ENCODE data around the gene TMED10. TPM values are rescaled to one million over a fixed set of nuclear protein-coding genes. Genes with fewer than 3 reads are reported as not detected.

TMED10 gene
- total RNA-seq, 6 experiments from 2014 or later, result 205 to 296 (median 279) TPM

GRCh38 chr14:75098682-75099081, 77.7 kb downstream of the TMED10 start:
- DNase-seq (no peak), ATAC-seq (no peak)
- Histone ChIP-seq H3K27ac (no peak overlapping the region), H3K4me1 (no peaks in the 10 kb centered on the region), H3K9me3 (no peaks in the 10 kb centered on the region), H3K27me3 (no peaks in the 10 kb centered on the region), H3K36me3 (peaks cover 0 to 90% (median 35%) of the 10 kb centered on the region in 4 donors), H3K4me3 (no peak overlapping the region)
- TF ChIP-seq CTCF (IDR thresholded peaks at IDR 0.05), result no peak
- intact Hi-C loops (cut with DNase I), result no loop called here
- WGBS (ENCODE audit: insufficient coverage, low coverage, low lambda C conversion rate, missing lambda C conversion rate), result 75% methylated on average over 1 of the region's 1 CpG

- Histone ChIP-seq H3K27me3 (no peaks in the 10 kb centered on the region), H3K27ac (no peak overlapping the region), H3K4me1 (no peaks in the 10 kb centered on the region), H3K9me3 (no peaks in the 10 kb centered on the region), H3K36me3 (peaks cover 0 to 87% (median 33%) of the 10 kb centered on the region in 4 donors), H3K4me3 (no peak overlapping the region)
- TF ChIP-seq POLR2A (IDR thresholded peaks at IDR 0.05) (no peak), CTCF (IDR thresholded peaks at IDR 0.05) (no peak)
- DNase-seq, result no peak
- no peak for ATAC-seq
- intact Hi-C loops (cut with DNase I), result no loop called here
Observed at GRCh38 chr14:75098212-75098611, 78.2 kb downstream of the TMED10 start.

GRCh38 chr14:75096959-75097358, 79.5 kb downstream of the TMED10 start:
- no peaks in the 10 kb centered on the region for H3K4me1 ChIP-seq
- WGBS (ENCODE audit: insufficient coverage, low coverage, low lambda C conversion rate, missing lambda C conversion rate), result 79% methylated on average over 6 of the region's 6 CpGs
- TF ChIP-seq CTCF (IDR thresholded peaks at IDR 0.05) (no peak), POLR2A (IDR thresholded peaks at IDR 0.05) (no peak)
- DNase-seq (no peak), ATAC-seq (no peak)
- no peak overlapping the region for H3K4me3 ChIP-seq
- H3K27me3 ChIP-seq, result no peaks in the 10 kb centered on the region
- intact Hi-C loops (cut with DNase I), result no loop called here
- H3K27ac ChIP-seq, result no peak overlapping the region
- no peaks in the 10 kb centered on the region for H3K9me3 ChIP-seq
- H3K36me3 ChIP-seq, result peaks cover 0 to 87% (median 35%) of the 10 kb centered on the region in 4 donors

GRCh38 chr14:75095690-75096089, 80.7 kb downstream of the TMED10 start:
- whole genome bisulfite sequencing (ENCODE audit: insufficient coverage, low coverage, low lambda C conversion rate, missing lambda C conversion rate), result 80% methylated on average over 4 of the region's 4 CpGs
- H3K36me3 ChIP-seq, result peaks cover 0 to 87% (median 38%) of the 10 kb centered on the region in 4 donors
- TF ChIP-seq POLR2A (IDR thresholded peaks at IDR 0.05) (no peak), CTCF (IDR thresholded peaks at IDR 0.05) (no peak)
- intact Hi-C loops (cut with DNase I), result no loop called here
- no peak for DNase-seq
- no peak overlapping the region for H3K27ac ChIP-seq
- no peaks in the 10 kb centered on the region for H3K4me1 ChIP-seq
- H3K4me3 ChIP-seq, result no peak overlapping the region
- no peaks in the 10 kb centered on the region for H3K9me3 ChIP-seq
- no peak for ATAC-seq
- no peaks in the 10 kb centered on the region for H3K27me3 ChIP-seq

- no peaks in the 10 kb centered on the region for H3K4me1 ChIP-seq
- intact Hi-C loops (cut with DNase I), result loop anchor here in 1 of 2 donors (5.0 kb wide), 1 partner anchor 148 kb away; no protein-coding TSS in a partner anchor
- no peak overlapping the region for H3K27ac ChIP-seq
- 91% methylated on average over 3 of the region's 3 CpGs for WGBS (ENCODE audit: insufficient coverage, low coverage, low lambda C conversion rate, missing lambda C conversion rate)
- TF ChIP-seq CTCF (IDR thresholded peaks at IDR 0.05), result no peak
- H3K4me3 ChIP-seq, result no peak overlapping the region
- no peak for DNase-seq
- no peaks in the 10 kb centered on the region for H3K9me3 ChIP-seq
- peaks cover 0 to 86% (median 42%) of the 10 kb centered on the region in 4 donors for H3K36me3 ChIP-seq
- no peaks in the 10 kb centered on the region for H3K27me3 ChIP-seq
- no peak for ATAC-seq
Observed at GRCh38 chr14:75094896-75095295, 81.5 kb downstream of the TMED10 start.

Measured in right lobe of liver (tissue), 6 donors.